Activated CD4-positive, alpha-beta T cell treated with anti-CD3 and anti-CD28 coated beads, Interleukin-2, amount 50 U/mL, for 4 hours (primary cell): ENCODE results near the gene SLC26A5.
"Not testable (repeated sequence)": the region's sequence is repeated elsewhere in the genome, so short reads cannot be mapped to it uniquely, and the experiment has no call there.

Source experiments
- DNase-seq, 2 experiments: peaks; one replicate each; pipeline ENCODE4 v3.0.0-alpha.2; 2020

The SLC26A5 gene

GRCh38 chr7:103446049-103446520, at the start of gene SLC26A5:
Gene SLC26A5 (minus strand): TSS chr7:103446207. CDS start chr7:103421514, 24,693 bp downstream.
- no peak for DNase-seq

GRCh38 chr7:103487419-103487818, 41.4 kb upstream of the SLC26A5 start:
- no peak for DNase-seq

- DNase-seq: not testable (repeated sequence)
Measured at GRCh38 chr7:103486873-103487272, 40.9 kb upstream of the SLC26A5 start.

GRCh38 chr7:103480771-103481170, 34.8 kb upstream of the SLC26A5 start:
- no peak for DNase-seq

GRCh38 chr7:103474956-103475355, 28.9 kb upstream of the SLC26A5 start:
- no peak for DNase-seq

- no peak for DNase-seq
Measured at GRCh38 chr7:103469095-103469948, 23.3 kb upstream of the SLC26A5 start.

- DNase-seq: no peak
Measured at GRCh38 chr7:103466814-103467213, 20.8 kb upstream of the SLC26A5 start.

- DNase-seq: no peak
Measured at GRCh38 chr7:103462358-103462757, 16.4 kb upstream of the SLC26A5 start.

GRCh38 chr7:103447073-103447960, 1.3 kb upstream of the SLC26A5 start:
- DNase-seq: peak in 1 of 2 experiments; percentile 2

- no peak for DNase-seq
Measured at GRCh38 chr7:103445228-103446048, 569 bp downstream of the SLC26A5 start.

- DNase-seq: no peak
Measured at GRCh38 chr7:103439661-103440060, 6.3 kb downstream of the SLC26A5 start.

- no peak for DNase-seq
Measured at GRCh38 chr7:103437623-103438022, 8.4 kb downstream of the SLC26A5 start.

- DNase-seq: no peak
Measured at GRCh38 chr7:103432712-103433111, 13.3 kb downstream of the SLC26A5 start.

GRCh38 chr7:103425177-103425576, 20.8 kb downstream of the SLC26A5 start:
- no peak for DNase-seq

GRCh38 chr7:103423467-103424179, 22.4 kb downstream of the SLC26A5 start:
- DNase-seq: no peak

- no peak for DNase-seq
Measured at GRCh38 chr7:103420857-103421384, 25.1 kb downstream of the SLC26A5 start.

GRCh38 chr7:103418241-103418640, 27.8 kb downstream of the SLC26A5 start:
- DNase-seq: no peak

GRCh38 chr7:103413407-103413806, 32.6 kb downstream of the SLC26A5 start:
- DNase-seq: no peak

- no peak for DNase-seq
Measured at GRCh38 chr7:103412151-103412550, 33.9 kb downstream of the SLC26A5 start.

- not testable (repeated sequence) for DNase-seq
Measured at GRCh38 chr7:103405789-103406613, 40.0 kb downstream of the SLC26A5 start.

- DNase-seq: not testable (repeated sequence)
Measured at GRCh38 chr7:103399687-103400086, 46.3 kb downstream of the SLC26A5 start.
